Measurements from ENCODE around the gene LARGE1. TPM values are rescaled to one million over a fixed set of nuclear protein-coding genes. Genes with fewer than 3 reads are reported as not detected.

LARGE1 gene
- total and polyA plus RNA-seq, 9 of the 15 experiments (the other 6 are each of a cell fraction or from before 2014, with no cell fraction given): 0.01 to 0.66 (median 0.14) TPM; not detected in 2

DNA sequence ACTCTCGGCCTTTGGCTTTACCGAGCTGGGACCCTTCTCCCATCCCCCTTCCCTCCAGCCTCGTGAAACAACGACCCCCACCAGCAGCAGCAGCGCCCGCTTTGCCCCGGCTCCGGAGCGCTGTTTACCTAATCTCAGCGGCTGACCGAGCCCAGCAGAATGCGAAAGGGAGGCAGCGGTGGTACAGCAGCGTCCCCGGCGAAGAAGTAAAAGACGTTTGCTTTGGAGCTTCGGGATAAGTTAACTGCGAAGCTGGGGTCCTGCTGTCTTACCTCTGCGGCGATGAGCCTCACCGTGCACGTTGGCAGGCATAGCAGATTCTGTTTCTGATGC is 2.0 kb upstream of the LARGE1 start:
- no peaks in the 10 kb centered on the region for H3K9me3 ChIP-seq (replicated peaks; ENCODE audit: control insufficient read depth, insufficient read depth, low read depth, low read length)
- CTCF ChIA-PET (ENCODE audit: low intra/inter-chr PET ratio): no interaction called here
- H3K9ac ChIP-seq (ENCODE audit: insufficient read depth in 1 of 2, low read depth in 2 of 2, low read length in 2 of 2): no peak overlapping the region
- peaks cover 0 to 17% of the 10 kb centered on the region in 2 experiments; a peak in 2 of 5 replicates for H3K4me1 ChIP-seq (replicated peaks in 1 of 2; ENCODE audit: control insufficient read depth in 2 of 2, insufficient read depth in 2 of 2, low read length in 2 of 2)
- POLR2A ChIA-PET: no interaction called here
- TF ChIP-seq MCM5 (IDR thresholded peaks at IDR 0.05; ENCODE audit: low read depth) (no peak), CSDE1 (IDR thresholded peaks at IDR 0.05) (no peak), ZNF445 (CRISPR knock-in tag; IDR thresholded peaks at IDR 0.05; ENCODE audit: low read depth) (no peak), ZNF668 (CRISPR knock-in tag; IDR thresholded peaks at IDR 0.05) (no peak), ZNF707 (CRISPR knock-in tag; conservative IDR thresholded peaks at IDR 0.05) (no peak), ZNF57 (CRISPR knock-in tag; IDR thresholded peaks at IDR 0.05) (no peak), ARHGAP35 (IDR thresholded peaks at IDR 0.05; ENCODE audit: partially characterized antibody) (no peak), NONO (IDR thresholded peaks at IDR 0.05; ENCODE audit: low read depth in 2 of 2, low read length in 1 of 2) (no peak), GATA2 (CRISPR knock-in tag; IDR thresholded peaks at IDR 0.05) (no peak), FOXK1 (CRISPR knock-in tag; IDR thresholded peaks at IDR 0.05; ENCODE audit: borderline replicate concordance) (no peak), POLR2A (conservative IDR thresholded peaks at IDR 0.05) (no peak), BDP1 (IDR thresholded peaks at IDR 0.05; ENCODE audit: insufficient read depth, insufficient read length) (no peak)
- TF ChIP-seq, protein P1, sequence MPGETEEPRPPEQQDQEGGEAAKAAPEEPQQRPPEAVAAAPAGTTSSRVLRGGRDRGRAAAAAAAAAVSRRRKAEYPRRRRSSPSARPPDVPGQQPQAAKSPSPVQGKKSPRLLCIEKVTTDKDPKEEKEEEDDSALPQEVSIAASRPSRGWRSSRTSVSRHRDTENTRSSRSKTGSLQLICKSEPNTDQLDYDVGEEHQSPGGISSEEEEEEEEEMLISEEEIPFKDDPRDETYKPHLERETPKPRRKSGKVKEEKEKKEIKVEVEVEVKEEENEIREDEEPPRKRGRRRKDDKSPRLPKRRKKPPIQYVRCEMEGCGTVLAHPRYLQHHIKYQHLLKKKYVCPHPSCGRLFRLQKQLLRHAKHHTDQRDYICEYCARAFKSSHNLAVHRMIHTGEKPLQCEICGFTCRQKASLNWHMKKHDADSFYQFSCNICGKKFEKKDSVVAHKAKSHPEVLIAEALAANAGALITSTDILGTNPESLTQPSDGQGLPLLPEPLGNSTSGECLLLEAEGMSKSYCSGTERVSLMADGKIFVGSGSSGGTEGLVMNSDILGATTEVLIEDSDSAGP (CRISPR knock-in tag; IDR thresholded peaks at IDR 0.05): no peak
- TF ChIP-seq, protein P2, sequence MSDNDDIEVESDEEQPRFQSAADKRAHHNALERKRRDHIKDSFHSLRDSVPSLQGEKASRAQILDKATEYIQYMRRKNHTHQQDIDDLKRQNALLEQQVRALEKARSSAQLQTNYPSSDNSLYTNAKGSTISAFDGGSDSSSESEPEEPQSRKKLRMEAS (CRISPR knock-in tag; IDR thresholded peaks at IDR 0.05): no peak
- TF ChIP-seq, protein P3, sequence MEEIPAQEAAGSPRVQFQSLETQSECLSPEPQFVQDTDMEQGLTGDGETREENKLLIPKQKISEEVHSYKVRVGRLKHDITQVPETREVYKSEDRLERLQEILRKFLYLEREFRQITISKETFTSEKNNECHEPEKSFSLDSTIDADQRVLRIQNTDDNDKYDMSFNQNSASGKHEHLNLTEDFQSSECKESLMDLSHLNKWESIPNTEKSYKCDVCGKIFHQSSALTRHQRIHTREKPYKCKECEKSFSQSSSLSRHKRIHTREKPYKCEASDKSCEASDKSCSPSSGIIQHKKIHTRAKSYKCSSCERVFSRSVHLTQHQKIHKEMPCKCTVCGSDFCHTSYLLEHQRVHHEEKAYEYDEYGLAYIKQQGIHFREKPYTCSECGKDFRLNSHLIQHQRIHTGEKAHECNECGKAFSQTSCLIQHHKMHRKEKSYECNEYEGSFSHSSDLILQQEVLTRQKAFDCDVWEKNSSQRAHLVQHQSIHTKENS (CRISPR knock-in tag; IDR thresholded peaks at IDR 0.05): no peak
- ATAC-seq: no peak
- in situ Hi-C loops (cut with MboI): no loop called here
- no TSS peak for BruUV-seq (replicated peaks)
- H2AFZ ChIP-seq (ENCODE audit: low read depth, low read length): no peak overlapping the region
- no peak for FAIRE-seq
- no peak overlapping the region for H3K27ac ChIP-seq (ENCODE audit: extremely low read depth, low read depth, low read length)
- no peak for DNase-seq (ENCODE audit: extremely low read depth in 1 of 4, low spot score in 3 of 4)
- no peaks in the 10 kb centered on the region for H3K9me1 ChIP-seq (ENCODE audit: control insufficient read depth, insufficient read depth, low read length)
- no peak overlapping the region for H3K4me3 ChIP-seq
- no peaks in the 10 kb centered on the region for H3K79me2 ChIP-seq (ENCODE audit: control insufficient read depth, insufficient read depth, low read length)
- no peaks in the 10 kb centered on the region for H3K36me3 ChIP-seq (ENCODE audit: control insufficient read depth, insufficient read depth, low read length)
- intact Hi-C loops (cut with micrococcal nuclease): loop anchor here (5.0 to 10.0 kb wide), 2 partner anchors 1102 to 1310 kb away; no protein-coding TSS in a partner anchor
- H4K20me1 ChIP-seq (replicated peaks; ENCODE audit: control insufficient read depth, insufficient read depth, low read length): no peaks in the 10 kb centered on the region
- no peak overlapping the region for H3K4me2 ChIP-seq (ENCODE audit: insufficient read depth, low read length)
- 45% methylated on average over 22 of the region's 23 CpGs for whole genome bisulfite sequencing (ENCODE audit: insufficient coverage, low coverage, missing lambda C conversion rate)
- H3K27me3 ChIP-seq (ENCODE audit: control insufficient read depth in 2 of 2, insufficient read depth in 2 of 2, low read length in 2 of 2): no peaks in the 10 kb centered on the region

Data from K562 (cell line).